ENCODE data around the gene CST9. TPM values are rescaled to one million over a fixed set of nuclear protein-coding genes. Genes with fewer than 3 reads are reported as not detected.

The CST9 gene
- total and polyA plus RNA-seq, 2 donors (not counting 3 experiments of a cell fraction or from before 2014, with no cell fraction given) = not detected

DNA sequence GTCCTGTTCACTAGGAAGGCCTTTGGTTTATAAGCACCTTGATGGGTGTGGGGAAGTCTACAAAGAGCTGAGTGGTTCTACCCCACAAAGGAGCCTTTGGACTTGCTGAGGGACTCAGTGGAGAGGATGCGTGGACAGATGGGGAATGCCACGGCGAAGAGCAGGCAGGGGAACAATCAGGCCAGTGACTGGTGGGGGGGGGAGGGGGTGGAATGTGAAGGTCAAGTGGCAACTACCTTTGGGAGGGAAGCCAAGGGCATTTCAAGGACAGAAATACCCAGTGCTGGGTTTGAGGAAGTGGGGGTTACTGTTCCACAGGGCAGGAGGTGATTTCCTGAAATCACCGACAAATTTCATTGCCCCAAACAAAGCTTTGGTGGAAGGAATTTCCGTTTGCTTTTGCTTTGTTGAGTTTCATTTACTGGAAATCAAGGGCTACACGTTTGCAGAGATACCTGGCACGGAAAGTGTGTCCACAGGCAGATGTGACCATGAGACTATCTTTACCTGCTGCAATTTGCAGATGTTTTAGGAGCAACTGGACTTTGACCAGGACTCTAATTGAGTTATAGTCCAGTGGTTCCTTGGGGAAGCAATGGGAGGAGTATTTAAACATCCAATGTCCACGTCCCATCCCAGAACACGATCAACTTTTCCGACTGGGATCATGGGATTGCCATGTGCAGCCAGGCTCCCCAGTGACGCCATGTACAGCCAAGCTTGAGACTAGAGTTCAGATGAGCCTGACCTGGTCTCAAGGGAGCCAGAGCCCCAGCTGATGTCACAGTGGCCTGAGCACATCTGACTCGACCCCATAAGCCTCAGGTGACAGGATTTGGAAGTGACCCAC, 24.1 kb upstream of the CST9 start:
- Histone ChIP-seq H3K9me3 (replicated peaks; ENCODE audit: control insufficient read depth, insufficient read depth, low read length) (no peaks in the 10 kb centered on the region), H3K36me3 (ENCODE audit: control insufficient read depth in 2 of 2, extremely low read depth in 1 of 2, insufficient read depth in 2 of 2, low read length in 2 of 2) (peaks cover 0 to 14% of the 10 kb centered on the region in 2 experiments), H3K4me2 (ENCODE audit: insufficient read depth, low read length) (peak overlapping the region; percentile 26), H4K20me1 (replicated peaks; ENCODE audit: control insufficient read depth, extremely low read depth, insufficient read depth, low read length) (no peaks in the 10 kb centered on the region), H3K27me3 (ENCODE audit: control insufficient read depth in 2 of 2, insufficient read depth in 2 of 2, low read length in 2 of 2) (no peaks in the 10 kb centered on the region), H3K9me1 (replicated peaks; ENCODE audit: control insufficient read depth, extremely low read depth, insufficient read depth, low read length) (no peaks in the 10 kb centered on the region), H3K4me1 (ENCODE audit: control insufficient read depth, extremely low read depth, insufficient read depth, low read length) (peaks cover 21% of the 10 kb centered on the region), H3K27ac (ENCODE audit: insufficient read depth, low read depth, low read length) (peak overlapping the region; percentile 45), H2AFZ (ENCODE audit: low read depth, low read length) (no peak overlapping the region), H3K79me2 (ENCODE audit: control insufficient read depth, insufficient read depth, low read length) (peaks cover 3% of the 10 kb centered on the region), H3K9ac (replicated peaks; ENCODE audit: extremely low read depth, insufficient read depth, low read length) (no peak overlapping the region), H3K4me3 (replicated peaks in 1 of 3; ENCODE audit: insufficient read depth in 1 of 3, low read depth in 1 of 3, low read length in 3 of 3) (no peak overlapping the region)
- dilution Hi-C loops (cut with MboI; ENCODE audit: extremely low pct_ligation_motif_present, low sequenced_read_pairs) (no loop called here), intact Hi-C loops (cut with micrococcal nuclease) (loop anchor here (1.0 to 5.0 kb wide), 2 partner anchors 8 to 277 kb away; partner anchors contain the start of genes CST3 and NXT1)
- no TSS peak for BruUV-seq (replicated peaks)
- CTCF ChIA-PET = interaction anchor here (1.5 kb wide), 1 partner anchor 37 kb away, joined by 4 read pairs; no protein-coding TSS in a partner anchor
- FAIRE-seq (peak; percentile 73), DNase-seq (ENCODE audit: low read depth, low spot score) (peak; percentile 30)
- TF ChIP-seq EZH2 (IDR thresholded peaks at IDR 0.05; ENCODE audit: borderline replicate concordance, low read depth, low read length, severe bottlenecking) (no peak), JUN (IDR thresholded peaks at IDR 0.05; ENCODE audit: borderline replicate concordance, insufficient read depth, insufficient read length, low read depth) (no peak), POLR2A (IDR thresholded peaks at IDR 0.05; ENCODE audit: low read depth, low read length) (peak; percentile 27), GATA2 (IDR thresholded peaks at IDR 0.05; ENCODE audit: insufficient read depth, insufficient read length, low read depth, low read length) (no peak)
- POLR2A ChIA-PET = interaction anchor here (1.7 kb wide), 1 partner anchor 7 kb away, joined by 5 read pairs; no protein-coding TSS in a partner anchor

DNA sequence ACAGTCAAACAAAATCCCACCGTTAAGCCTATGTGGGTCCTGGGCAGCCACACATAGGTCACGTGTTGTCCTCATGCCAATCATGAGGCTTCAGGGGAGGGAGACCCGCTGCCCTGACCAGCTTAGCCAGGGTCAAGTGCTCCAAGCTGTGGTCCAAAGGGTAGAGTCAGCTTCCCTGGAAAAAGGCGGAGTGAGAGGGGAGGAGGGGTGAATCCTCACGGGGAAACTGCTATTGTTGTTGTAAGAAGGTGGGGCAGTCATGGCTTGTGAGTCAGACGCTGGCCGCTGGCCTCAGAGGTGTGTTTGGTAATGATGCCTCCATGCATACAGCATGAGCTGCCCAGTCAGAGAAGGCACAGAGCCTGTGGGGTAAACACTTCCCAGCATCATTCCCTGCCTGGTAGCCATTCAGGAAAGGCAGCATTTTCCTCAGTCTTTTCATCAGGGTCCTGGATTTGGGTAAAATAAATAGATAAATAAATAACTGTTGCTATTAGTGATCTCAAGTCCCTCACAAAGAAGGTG, 23.4 kb upstream of the CST9 start:
- dilution Hi-C loops (cut with MboI; ENCODE audit: extremely low pct_ligation_motif_present, low sequenced_read_pairs) (no loop called here), intact Hi-C loops (cut with micrococcal nuclease) (loop anchor here (1.0 to 5.0 kb wide), 2 partner anchors 8 to 277 kb away; partner anchors contain the start of genes CST3 and NXT1)
- peak; percentile 96 for FAIRE-seq
- BruUV-seq (replicated peaks) = no TSS peak
- H3K79me2 ChIP-seq (ENCODE audit: control insufficient read depth, insufficient read depth, low read length) = no peaks in the 10 kb centered on the region
- peaks cover 21% of the 10 kb centered on the region for H3K4me1 ChIP-seq (ENCODE audit: control insufficient read depth, extremely low read depth, insufficient read depth, low read length)
- H3K4me2 ChIP-seq (ENCODE audit: insufficient read depth, low read length) = no peak overlapping the region
- peaks cover 0 to 9% of the 10 kb centered on the region in 2 experiments for H3K36me3 ChIP-seq (ENCODE audit: control insufficient read depth in 2 of 2, extremely low read depth in 1 of 2, insufficient read depth in 2 of 2, low read length in 2 of 2)
- POLR2A ChIA-PET = interaction anchor here (0.7 to 1.7 kb wide), 2 partner anchors 8 to 9 kb away, joined by 3 to 5 read pairs; partner anchors contain the start of gene CST3
- H3K27ac ChIP-seq (ENCODE audit: insufficient read depth, low read depth, low read length) = peak overlapping the region; percentile 45
- peak; percentile 86 for DNase-seq (ENCODE audit: low read depth, low spot score)
- TF ChIP-seq EZH2 (IDR thresholded peaks at IDR 0.05; ENCODE audit: borderline replicate concordance, low read depth, low read length, severe bottlenecking) (no peak), JUN (IDR thresholded peaks at IDR 0.05; ENCODE audit: borderline replicate concordance, insufficient read depth, insufficient read length, low read depth) (peak; percentile 24), MYC (IDR thresholded peaks at IDR 0.05; ENCODE audit: low read depth, low read length) (no peak), GATA2 (IDR thresholded peaks at IDR 0.05; ENCODE audit: insufficient read depth, insufficient read length, low read depth, low read length) (no peak), POLR2AphosphoS5 (IDR thresholded peaks at IDR 0.05; ENCODE audit: insufficient read depth, low read depth, low read length) (peak; percentile 57), FOS (IDR thresholded peaks at IDR 0.05; ENCODE audit: borderline replicate concordance, insufficient read depth, low read length) (peak; percentile 70), POLR2A (IDR thresholded peaks at IDR 0.05; ENCODE audit: low read depth, low read length) (no peak)
- TF ChIP-seq, protein P1, sequence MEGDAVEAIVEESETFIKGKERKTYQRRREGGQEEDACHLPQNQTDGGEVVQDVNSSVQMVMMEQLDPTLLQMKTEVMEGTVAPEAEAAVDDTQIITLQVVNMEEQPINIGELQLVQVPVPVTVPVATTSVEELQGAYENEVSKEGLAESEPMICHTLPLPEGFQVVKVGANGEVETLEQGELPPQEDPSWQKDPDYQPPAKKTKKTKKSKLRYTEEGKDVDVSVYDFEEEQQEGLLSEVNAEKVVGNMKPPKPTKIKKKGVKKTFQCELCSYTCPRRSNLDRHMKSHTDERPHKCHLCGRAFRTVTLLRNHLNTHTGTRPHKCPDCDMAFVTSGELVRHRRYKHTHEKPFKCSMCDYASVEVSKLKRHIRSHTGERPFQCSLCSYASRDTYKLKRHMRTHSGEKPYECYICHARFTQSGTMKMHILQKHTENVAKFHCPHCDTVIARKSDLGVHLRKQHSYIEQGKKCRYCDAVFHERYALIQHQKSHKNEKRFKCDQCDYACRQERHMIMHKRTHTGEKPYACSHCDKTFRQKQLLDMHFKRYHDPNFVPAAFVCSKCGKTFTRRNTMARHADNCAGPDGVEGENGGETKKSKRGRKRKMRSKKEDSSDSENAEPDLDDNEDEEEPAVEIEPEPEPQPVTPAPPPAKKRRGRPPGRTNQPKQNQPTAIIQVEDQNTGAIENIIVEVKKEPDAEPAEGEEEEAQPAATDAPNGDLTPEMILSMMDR (IDR thresholded peaks at IDR 0.05; ENCODE audit: extremely low read depth in 1 of 2, insufficient read depth in 1 of 2, low read depth in 1 of 2, low read length in 2 of 2) = no peak
- TF ChIP-seq, protein P2, sequence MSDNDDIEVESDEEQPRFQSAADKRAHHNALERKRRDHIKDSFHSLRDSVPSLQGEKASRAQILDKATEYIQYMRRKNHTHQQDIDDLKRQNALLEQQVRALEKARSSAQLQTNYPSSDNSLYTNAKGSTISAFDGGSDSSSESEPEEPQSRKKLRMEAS (IDR thresholded peaks at IDR 0.05; ENCODE audit: insufficient read depth, insufficient read length) = no peak
- H3K4me3 ChIP-seq (replicated peaks in 1 of 3; ENCODE audit: insufficient read depth in 1 of 3, low read depth in 1 of 3, low read length in 3 of 3) = no peak overlapping the region
- no peaks in the 10 kb centered on the region for H3K9me1 ChIP-seq (replicated peaks; ENCODE audit: control insufficient read depth, extremely low read depth, insufficient read depth, low read length)
- H3K27me3 ChIP-seq (ENCODE audit: control insufficient read depth in 2 of 2, insufficient read depth in 2 of 2, low read length in 2 of 2) = no peaks in the 10 kb centered on the region
- no peak overlapping the region for H3K9ac ChIP-seq (replicated peaks; ENCODE audit: extremely low read depth, insufficient read depth, low read length)
- H2AFZ ChIP-seq (ENCODE audit: low read depth, low read length) = peak overlapping the region; percentile 9
- H4K20me1 ChIP-seq (replicated peaks; ENCODE audit: control insufficient read depth, extremely low read depth, insufficient read depth, low read length) = no peaks in the 10 kb centered on the region
- H3K9me3 ChIP-seq (replicated peaks; ENCODE audit: control insufficient read depth, insufficient read depth, low read length) = no peaks in the 10 kb centered on the region
- CTCF ChIA-PET = interaction anchor here (1.7 kb wide), 1 partner anchor 8 kb away, joined by 5 read pairs; the partner anchor contains the start of gene CST3

Data from endothelial cell of umbilical vein (primary cell).